CD4-positive, CD25-positive, alpha-beta regulatory T cell (primary cell): Measurements from ENCODE around the gene PLA2G2C. TPM values are rescaled to one million over a fixed set of nuclear protein-coding genes. Genes with fewer than 3 reads are reported as not detected.

Experiments
- ATAC-seq, 2 donors: fragments of 150-1000 bp; cut with Tn5 transposase; one replicate each; pipeline ENCODE4 v1.10.0; 2021; ENCODE audit warnings: low read depth in 2 of 2, moderate number of reproducible peaks in 2 of 2, moderate library complexity in 1 of 2
- DNase-seq, 3 donors: peaks; one replicate each; pipeline versions ENCODE4 v3.0.0 to v3.0.0-alpha.2; 2012 to 2022; ENCODE audit warnings: mixed read lengths in 1 of 3
- H3K27ac ChIP-seq: one replicate; pipeline ENCODE4 v1.7.0; 2013; ENCODE audit warnings: mild to moderate bottlenecking, low read length; ENCODE audit not compliant: insufficient read depth, poor library complexity, severe bottlenecking
- H3K27me3 ChIP-seq: one replicate; pipeline ENCODE4 v1.7.0; 2013; ENCODE audit warnings: low read length; ENCODE audit not compliant: control insufficient read depth, insufficient read depth
- H3K36me3 ChIP-seq: one replicate; pipeline ENCODE4 v1.7.0; 2013; ENCODE audit warnings: mild to moderate bottlenecking, low read length, moderate library complexity; ENCODE audit not compliant: control insufficient read depth, insufficient read depth
- H3K4me1 ChIP-seq: 2 replicates; pipeline ENCODE4 v1.7.0; 2013; ENCODE audit warnings: mild to moderate bottlenecking, low read length; ENCODE audit not compliant: insufficient read depth, control insufficient read depth, poor library complexity, severe bottlenecking
- H3K4me3 ChIP-seq: one replicate; pipeline ENCODE4 v1.7.0; 2013; ENCODE audit warnings: low read depth, mild to moderate bottlenecking, low read length, moderate library complexity
- H3K9me3 ChIP-seq, 2 experiments: 1 replicate in 1 of 2; 2 replicates in 1 of 2; pipeline ENCODE4 v1.7.0; 2013; ENCODE audit warnings: low read length in 2 of 2, mild to moderate bottlenecking in 1 of 2, moderate library complexity in 1 of 2; ENCODE audit not compliant: control insufficient read depth in 2 of 2
- H3K27ac Mint-ChIP-seq, 3 donors: one replicate each; pipeline ENCODE4 v1.8.0; 2020 to 2022; ENCODE audit warnings: mild to moderate bottlenecking in 3 of 3, mixed read lengths in 3 of 3, moderate library complexity in 2 of 3
- H3K27me3 Mint-ChIP-seq: one replicate; pipeline ENCODE4 v1.8.0; 2022; ENCODE audit warnings: mild to moderate bottlenecking, mixed read lengths
- H3K36me3 Mint-ChIP-seq: one replicate; pipeline ENCODE4 v1.8.0; 2020; ENCODE audit warnings: mixed read lengths
- H3K4me1 Mint-ChIP-seq, 4 donors: one replicate each; pipeline ENCODE4 v1.8.0; 2020 to 2022; ENCODE audit warnings: mixed read lengths in 4 of 4, mild to moderate bottlenecking in 1 of 4
- H3K4me3 Mint-ChIP-seq, 4 donors: one replicate each; pipeline ENCODE4 v1.8.0; 2020 to 2022; ENCODE audit warnings: mild to moderate bottlenecking in 4 of 4, mixed read lengths in 4 of 4, moderate library complexity in 3 of 4
- H3K9me3 Mint-ChIP-seq, 7 donors: one replicate each; pipeline ENCODE4 v1.8.0; 2020 to 2022; ENCODE audit warnings: mixed read lengths in 7 of 7, mild to moderate bottlenecking in 3 of 7, moderate library complexity in 2 of 7
- polyA plus RNA-seq, 4 donors: library from polyadenylated mRNA; unstranded; fragments of 300-500 nt; fragmentation: Illumina TruSeq; gene quantifications; one replicate each; pipeline ENCODE4 v1.2.3, GENCODE V29; 2021
- total RNA-seq: library from RNA; stranded (reverse); gene quantifications from one replicate; pipeline ENCODE4 v1.2.3, GENCODE V29; 2022

Gene PLA2G2C
- total and polyA plus RNA-seq, 5 donors from 2014 or later, result not detected

DNA sequence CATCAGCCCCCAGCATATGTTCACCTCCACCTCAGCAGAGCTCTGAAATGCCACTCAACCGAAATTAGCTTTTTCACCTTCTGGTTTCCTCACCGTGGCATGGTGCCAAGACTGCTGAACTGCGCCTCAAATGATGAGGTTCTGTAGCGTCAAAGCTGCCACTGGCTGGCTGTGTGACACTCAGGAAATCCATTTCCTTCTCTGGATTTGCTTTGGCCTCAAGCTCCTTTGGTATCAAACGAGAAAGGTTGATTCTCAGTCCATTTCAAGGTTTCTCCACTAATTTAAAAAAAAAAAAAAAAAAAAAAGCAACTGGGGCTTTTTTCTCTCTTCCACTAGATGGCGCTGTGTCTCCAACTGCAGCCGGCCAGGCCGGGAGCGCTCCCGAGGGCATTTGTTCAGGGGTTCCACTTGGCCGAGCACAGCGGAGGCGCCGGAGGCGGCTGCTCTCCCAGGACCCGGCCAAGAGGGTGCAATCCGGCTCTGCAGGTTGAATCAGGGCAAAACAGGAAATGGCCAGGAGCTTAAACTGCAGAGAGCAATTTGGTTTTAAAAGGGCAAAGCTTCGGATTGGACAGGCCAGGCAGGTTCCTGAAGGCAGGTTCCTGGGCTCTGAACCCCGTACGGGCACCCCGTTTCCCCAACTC lies 26.5 kb upstream of the PLA2G2C start:
- peaks cover 0 to 9% (median under 1%) of the 10 kb centered on the region in 4 donors for H3K4me1 Mint-ChIP-seq
- H3K27ac Mint-ChIP-seq, result peak overlapping the region in 1 of 3 donors; percentile 55
- ATAC-seq (peak in 1 of 2 donors; percentile 43), DNase-seq (peak; percentile 28 to 43 (median 41))
- Histone ChIP-seq H3K4me1 (peaks cover 9% of the 10 kb centered on the region), H3K9me3 (no peaks in the 10 kb centered on the region), H3K36me3 (no peaks in the 10 kb centered on the region), H3K27me3 (peaks cover 10% of the 10 kb centered on the region), H3K27ac (no peak overlapping the region), H3K4me3 (no peak overlapping the region)
- H3K36me3 Mint-ChIP-seq, result no peaks in the 10 kb centered on the region
- peaks cover 0 to 4% (median 0%) of the 10 kb centered on the region in 7 donors for H3K9me3 Mint-ChIP-seq
- peaks cover 41% of the 10 kb centered on the region for H3K27me3 Mint-ChIP-seq
- peak overlapping the region in 3 of 4 donors; percentile 3 to 65 (median 57) for H3K4me3 Mint-ChIP-seq

DNA sequence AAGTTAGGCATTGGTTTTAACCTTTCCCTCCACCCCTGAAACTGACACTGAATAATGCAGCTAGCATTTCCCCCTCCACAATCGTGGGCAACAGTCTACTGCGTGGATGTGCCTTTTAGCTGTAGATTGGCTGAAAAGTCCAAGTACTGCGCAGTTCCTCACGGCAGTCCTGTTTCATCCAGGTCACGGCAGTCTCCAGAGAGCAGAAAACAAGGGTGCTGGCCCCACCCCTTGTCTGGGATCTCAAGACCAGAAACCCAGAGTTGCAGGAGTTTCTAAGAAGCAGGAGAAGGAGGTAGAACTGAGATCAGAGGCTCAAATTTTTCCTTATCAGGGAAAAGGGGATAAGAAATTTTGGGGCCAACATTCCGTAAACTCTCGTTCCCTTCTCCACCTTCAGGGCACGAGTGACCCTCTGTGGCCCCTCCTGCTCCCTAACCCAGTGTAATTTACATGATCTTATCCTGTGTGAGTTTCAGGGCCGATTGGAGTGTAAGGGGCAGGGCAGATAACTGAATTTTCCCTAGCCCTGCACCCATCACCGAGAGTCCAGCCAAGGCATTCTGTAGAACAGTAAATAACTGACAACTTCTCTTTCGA lies 25.9 kb upstream of the PLA2G2C start:
- ATAC-seq, result no peak
- Histone ChIP-seq H3K4me1 (peaks cover 9% of the 10 kb centered on the region), H3K36me3 (no peaks in the 10 kb centered on the region), H3K9me3 (no peaks in the 10 kb centered on the region), H3K27ac (no peak overlapping the region), H3K27me3 (peaks cover 10% of the 10 kb centered on the region), H3K4me3 (no peak overlapping the region)
- H3K27ac Mint-ChIP-seq, result peak overlapping the region in 1 of 3 donors; percentile 55
- no peaks in the 10 kb centered on the region for H3K36me3 Mint-ChIP-seq
- DNase-seq, result no peak
- H3K4me1 Mint-ChIP-seq, result peaks cover 0 to 9% (median under 1%) of the 10 kb centered on the region in 4 donors
- H3K4me3 Mint-ChIP-seq, result no peak overlapping the region
- peaks cover 46% of the 10 kb centered on the region for H3K27me3 Mint-ChIP-seq
- H3K9me3 Mint-ChIP-seq, result peaks cover 0 to 4% (median 0%) of the 10 kb centered on the region in 7 donors

DNA sequence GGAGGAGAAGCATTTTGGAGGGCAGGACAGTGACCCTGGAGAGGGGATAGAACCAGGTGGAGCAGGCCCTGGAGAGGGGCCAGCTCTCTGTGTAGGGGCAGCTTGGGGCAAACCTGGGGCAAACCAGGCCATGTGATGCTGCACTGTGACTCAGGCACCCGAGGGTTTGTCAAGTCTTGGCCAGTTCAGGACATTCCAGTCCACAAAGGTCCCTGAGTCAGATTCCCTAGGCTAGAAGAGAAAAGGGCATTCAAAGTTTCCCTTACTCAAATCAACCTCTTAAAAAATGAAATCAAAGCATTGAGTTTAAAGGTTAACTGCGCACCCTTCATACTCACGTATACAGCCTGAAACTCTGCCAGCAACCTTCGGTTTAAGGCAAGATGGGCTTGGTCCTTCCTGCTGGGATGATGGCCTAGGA lies 25.2 kb upstream of the PLA2G2C start:
- no peaks in the 10 kb centered on the region for H3K9me3 ChIP-seq
- H3K27me3 Mint-ChIP-seq, result peaks cover 44% of the 10 kb centered on the region
- H3K4me1 ChIP-seq, result peaks cover 9% of the 10 kb centered on the region
- H3K27me3 ChIP-seq, result peaks cover 10% of the 10 kb centered on the region
- H3K36me3 Mint-ChIP-seq, result no peaks in the 10 kb centered on the region
- H3K9me3 Mint-ChIP-seq, result peaks cover 0 to 4% (median 0%) of the 10 kb centered on the region in 7 donors
- ATAC-seq (no peak), DNase-seq (no peak)
- no peak overlapping the region for H3K27ac Mint-ChIP-seq
- no peak overlapping the region for H3K27ac ChIP-seq
- no peak overlapping the region for H3K4me3 Mint-ChIP-seq
- H3K4me1 Mint-ChIP-seq, result peaks cover 0 to 9% (median under 1%) of the 10 kb centered on the region in 4 donors
- H3K4me3 ChIP-seq, result no peak overlapping the region
- no peaks in the 10 kb centered on the region for H3K36me3 ChIP-seq

DNA sequence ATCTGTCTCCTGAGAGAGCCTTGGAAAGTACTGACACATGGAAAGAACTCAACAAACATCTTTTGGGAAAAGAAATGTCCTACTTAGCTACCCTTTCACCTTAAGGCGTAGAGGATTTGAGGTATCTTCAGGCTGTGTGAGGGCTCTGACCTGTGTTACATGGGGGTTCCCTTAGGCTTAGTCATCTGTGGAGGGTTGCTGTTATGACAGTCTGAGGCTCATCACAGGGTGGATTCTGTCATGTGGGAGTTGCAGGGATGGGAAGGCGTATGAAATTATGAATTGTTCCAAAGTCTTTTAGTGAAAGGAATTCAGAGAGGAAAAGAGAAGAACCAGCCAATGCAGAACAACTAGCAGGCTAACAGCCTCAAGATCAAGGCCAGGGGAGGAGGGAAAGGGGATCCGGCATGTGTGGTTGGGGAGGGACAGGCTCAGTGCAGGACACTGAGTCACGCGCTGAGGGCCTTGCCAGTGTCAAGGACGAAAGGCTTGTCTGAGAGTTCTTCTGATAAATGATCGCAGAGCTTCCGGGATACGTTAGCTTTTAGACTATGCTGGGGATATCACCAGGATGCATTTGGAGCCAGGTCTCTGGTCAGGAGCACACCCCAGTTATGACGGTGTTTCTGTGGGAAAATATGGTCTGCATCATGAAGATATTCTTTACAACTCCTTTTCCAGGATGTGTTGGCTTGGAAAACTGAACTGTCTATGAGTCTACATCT lies 24.6 kb upstream of the PLA2G2C start:
- Mint-ChIP-seq H3K4me3 (no peak overlapping the region), H3K27ac (no peak overlapping the region), H3K9me3 (peaks cover 0 to 4% (median 0%) of the 10 kb centered on the region in 7 donors), H3K27me3 (peaks cover 38% of the 10 kb centered on the region), H3K36me3 (no peaks in the 10 kb centered on the region), H3K4me1 (peaks cover 0 to 9% (median under 1%) of the 10 kb centered on the region in 4 donors)
- Histone ChIP-seq H3K27ac (no peak overlapping the region), H3K4me3 (no peak overlapping the region), H3K27me3 (peaks cover 10% of the 10 kb centered on the region), H3K4me1 (peaks cover 9% of the 10 kb centered on the region), H3K36me3 (no peaks in the 10 kb centered on the region), H3K9me3 (no peaks in the 10 kb centered on the region)
- DNase-seq, result no peak
- no peak for ATAC-seq

DNA sequence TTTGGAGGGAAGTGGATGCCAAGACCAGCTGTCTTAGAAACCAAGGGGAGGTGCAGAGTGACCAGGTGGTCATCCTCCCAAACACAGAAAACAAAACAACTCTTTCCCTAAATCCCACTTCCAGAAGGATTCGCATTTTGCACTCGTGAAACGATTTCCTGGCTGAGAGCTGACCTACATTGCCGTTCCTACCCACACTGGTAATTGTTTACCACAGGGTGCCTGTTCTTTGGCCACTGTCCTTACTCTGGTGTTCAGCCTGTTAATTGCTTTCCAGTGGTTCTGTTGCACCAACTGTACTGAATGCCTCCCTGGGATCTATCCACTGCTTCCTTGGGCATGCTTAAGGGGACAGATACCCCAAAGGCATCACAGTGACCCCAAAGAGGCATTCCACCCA lies 23.2 kb upstream of the PLA2G2C start:
- Mint-ChIP-seq H3K36me3 (no peaks in the 10 kb centered on the region), H3K9me3 (peaks cover 0 to 4% (median 0%) of the 10 kb centered on the region in 7 donors), H3K4me1 (peaks cover 0 to 9% (median under 1%) of the 10 kb centered on the region in 4 donors), H3K27me3 (peaks cover 24% of the 10 kb centered on the region), H3K4me3 (no peak overlapping the region), H3K27ac (no peak overlapping the region)
- DNase-seq (no peak), ATAC-seq (no peak)
- Histone ChIP-seq H3K4me3 (no peak overlapping the region), H3K36me3 (no peaks in the 10 kb centered on the region), H3K9me3 (no peaks in the 10 kb centered on the region), H3K27ac (no peak overlapping the region), H3K27me3 (peaks cover 8% of the 10 kb centered on the region), H3K4me1 (peaks cover 9% of the 10 kb centered on the region)

DNA sequence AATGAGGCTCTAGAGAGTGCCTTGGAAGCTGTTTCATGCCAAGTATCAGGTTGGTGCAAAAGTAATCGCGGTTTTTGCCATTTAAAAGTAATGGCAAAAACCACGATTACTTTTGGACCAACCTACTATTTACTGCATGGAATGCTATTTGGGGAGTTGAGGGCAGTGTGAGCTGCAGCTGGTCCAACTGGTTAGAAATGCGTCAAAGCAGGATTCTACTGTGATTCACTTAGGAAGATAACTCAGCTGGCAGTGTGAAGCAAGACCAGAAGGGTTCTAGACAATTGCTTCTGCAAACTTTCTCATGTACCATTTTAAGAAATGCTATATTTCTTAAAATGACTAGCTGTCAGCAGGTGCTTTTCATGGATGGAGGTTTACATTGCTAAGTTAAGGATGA lies 21.2 kb upstream of the PLA2G2C start:
- Mint-ChIP-seq H3K36me3 (no peaks in the 10 kb centered on the region), H3K27ac (no peak overlapping the region), H3K4me3 (no peak overlapping the region), H3K27me3 (peaks cover 8% of the 10 kb centered on the region), H3K4me1 (peaks cover 0 to 4% (median 0%) of the 10 kb centered on the region in 4 donors), H3K9me3 (peaks cover 0 to 4% (median 0%) of the 10 kb centered on the region in 7 donors)
- no peak for DNase-seq
- no peak for ATAC-seq
- peaks cover 6% of the 10 kb centered on the region for H3K27me3 ChIP-seq
- no peaks in the 10 kb centered on the region for H3K36me3 ChIP-seq
- H3K4me1 ChIP-seq, result peaks cover 4% of the 10 kb centered on the region
- H3K9me3 ChIP-seq, result no peaks in the 10 kb centered on the region
- no peak overlapping the region for H3K27ac ChIP-seq
- no peak overlapping the region for H3K4me3 ChIP-seq

DNA sequence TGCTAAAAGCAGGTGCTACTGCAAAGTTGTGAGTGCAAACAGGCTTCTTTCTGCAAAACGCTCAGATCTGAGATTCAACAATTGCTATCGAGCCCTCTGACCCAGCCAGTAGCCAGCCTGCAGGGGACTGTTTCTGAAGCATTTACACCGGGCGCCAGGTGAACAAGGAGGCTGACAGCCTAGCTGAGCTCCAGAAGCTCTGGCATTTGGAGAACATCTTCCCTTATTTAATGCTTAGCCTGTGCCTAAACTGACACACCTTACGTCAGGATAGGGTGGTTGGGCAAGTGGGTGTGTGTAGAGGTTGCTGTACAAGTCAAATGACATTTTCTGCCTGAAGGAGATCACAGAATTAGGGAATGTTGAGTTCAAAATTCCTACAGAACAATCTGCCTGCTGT lies 15.8 kb upstream of the PLA2G2C start:
- ATAC-seq, result no peak
- Mint-ChIP-seq H3K4me3 (no peak overlapping the region), H3K4me1 (no peaks in the 10 kb centered on the region), H3K27me3 (peaks cover 17% of the 10 kb centered on the region), H3K27ac (no peak overlapping the region), H3K36me3 (no peaks in the 10 kb centered on the region), H3K9me3 (no peaks in the 10 kb centered on the region)
- no peaks in the 10 kb centered on the region for H3K9me3 ChIP-seq
- DNase-seq, result no peak
- peaks cover 3% of the 10 kb centered on the region for H3K27me3 ChIP-seq
- no peak overlapping the region for H3K4me3 ChIP-seq
- H3K4me1 ChIP-seq, result no peaks in the 10 kb centered on the region
- H3K36me3 ChIP-seq, result no peaks in the 10 kb centered on the region
- no peak overlapping the region for H3K27ac ChIP-seq
